ENCODE results near the gene PRADC1.

The PRADC1 gene

DNA sequence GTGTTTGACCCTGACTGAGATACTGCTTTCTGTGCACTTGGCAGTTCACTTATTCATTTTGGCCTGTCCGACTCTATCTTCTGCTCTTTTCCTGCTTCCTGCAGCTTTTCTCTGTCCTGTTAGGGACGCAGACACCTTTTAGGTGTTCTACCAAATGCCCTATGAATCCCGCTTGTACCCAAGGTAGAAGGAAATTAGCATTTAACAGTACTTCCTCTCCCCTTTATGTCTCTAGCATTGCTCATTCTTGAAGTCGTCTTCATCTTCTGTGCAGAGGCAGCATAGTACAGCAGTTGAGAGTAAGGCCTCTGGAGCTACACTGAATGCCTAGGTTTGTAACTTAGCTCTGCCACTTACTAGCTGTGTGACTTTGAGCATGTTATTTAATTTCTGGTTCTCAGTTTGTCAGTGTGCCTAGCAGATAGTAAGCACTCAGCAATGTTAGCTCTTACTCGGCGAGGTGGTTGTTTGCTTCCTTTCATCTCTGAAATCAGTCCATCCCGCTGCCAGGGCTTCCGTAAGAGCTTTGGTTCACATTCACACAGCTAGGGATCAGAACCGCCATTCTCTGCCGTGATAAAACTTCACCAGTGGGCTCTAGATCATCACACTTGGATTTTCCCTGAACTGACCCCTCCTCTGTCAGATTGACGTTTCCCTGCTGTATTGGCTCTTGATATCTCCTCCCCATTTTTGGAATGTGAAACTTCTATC is 2.4 kb upstream of the PRADC1 start:
- H3K4me3 ChIP-seq (ENCODE audit: low read depth, low read length): peak overlapping the region; percentile 78
- DNase-seq (ENCODE audit: low read depth): no peak
- TF ChIP-seq, protein P1, sequence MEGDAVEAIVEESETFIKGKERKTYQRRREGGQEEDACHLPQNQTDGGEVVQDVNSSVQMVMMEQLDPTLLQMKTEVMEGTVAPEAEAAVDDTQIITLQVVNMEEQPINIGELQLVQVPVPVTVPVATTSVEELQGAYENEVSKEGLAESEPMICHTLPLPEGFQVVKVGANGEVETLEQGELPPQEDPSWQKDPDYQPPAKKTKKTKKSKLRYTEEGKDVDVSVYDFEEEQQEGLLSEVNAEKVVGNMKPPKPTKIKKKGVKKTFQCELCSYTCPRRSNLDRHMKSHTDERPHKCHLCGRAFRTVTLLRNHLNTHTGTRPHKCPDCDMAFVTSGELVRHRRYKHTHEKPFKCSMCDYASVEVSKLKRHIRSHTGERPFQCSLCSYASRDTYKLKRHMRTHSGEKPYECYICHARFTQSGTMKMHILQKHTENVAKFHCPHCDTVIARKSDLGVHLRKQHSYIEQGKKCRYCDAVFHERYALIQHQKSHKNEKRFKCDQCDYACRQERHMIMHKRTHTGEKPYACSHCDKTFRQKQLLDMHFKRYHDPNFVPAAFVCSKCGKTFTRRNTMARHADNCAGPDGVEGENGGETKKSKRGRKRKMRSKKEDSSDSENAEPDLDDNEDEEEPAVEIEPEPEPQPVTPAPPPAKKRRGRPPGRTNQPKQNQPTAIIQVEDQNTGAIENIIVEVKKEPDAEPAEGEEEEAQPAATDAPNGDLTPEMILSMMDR (IDR thresholded peaks at IDR 0.05; ENCODE audit: low read depth, low read length, missing control alignments): no peak

- TF ChIP-seq, protein P1 (IDR thresholded peaks at IDR 0.05; ENCODE audit: low read depth, low read length, missing control alignments): no peak
- peak within 1 kb of the TSS; percentile 78 for H3K4me3 ChIP-seq (ENCODE audit: low read depth, low read length)
- peak; percentile 79 for DNase-seq (ENCODE audit: low read depth)
These were observed 1.1 kb upstream of the PRADC1 start, which contains the start of gene CCT7 for GRCh38 chr2:73233932-73234832. CCT7 (plus strand) TSS chr2:73234308; CDS start chr2:73234379, 71 bp downstream.

- TF ChIP-seq, protein P1 (IDR thresholded peaks at IDR 0.05; ENCODE audit: low read depth, low read length, missing control alignments): peak; percentile 20
- DNase-seq (ENCODE audit: low read depth): no peak
- peak overlapping the region; percentile 78 for H3K4me3 ChIP-seq (ENCODE audit: low read depth, low read length)
These were observed 461 bp downstream of the PRADC1 start for GRCh38 chr2:73232403-73233153.

GRCh38 chr2:73228631-73229030 is 4.4 kb downstream of the PRADC1 start:
- H3K4me3 ChIP-seq (ENCODE audit: low read depth, low read length): no peak overlapping the region
- TF ChIP-seq, protein P1 (IDR thresholded peaks at IDR 0.05; ENCODE audit: low read depth, low read length, missing control alignments): no peak
- DNase-seq (ENCODE audit: low read depth): no peak

DNA sequence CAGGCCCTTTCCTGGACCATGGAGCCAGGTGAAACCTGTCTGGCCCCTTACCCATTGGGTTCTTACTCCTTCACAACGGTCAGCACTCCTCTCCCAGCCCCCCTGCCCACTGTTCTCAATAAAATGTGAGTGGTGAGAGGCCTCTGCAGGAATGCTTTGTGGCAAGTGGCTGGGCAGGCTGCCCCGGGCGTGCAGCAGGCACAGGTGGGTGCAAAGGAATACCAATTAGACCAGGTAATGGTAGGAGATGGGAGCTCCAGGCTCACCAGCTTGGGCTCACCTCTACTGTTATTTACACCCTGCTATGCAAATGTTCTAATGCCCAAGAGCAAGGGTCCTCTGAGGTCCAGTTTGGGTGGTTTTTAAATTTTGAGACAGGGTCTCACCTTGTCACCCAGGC is 6.0 kb downstream of the PRADC1 start:
- DNase-seq (ENCODE audit: low read depth): no peak
- TF ChIP-seq, protein P1 (IDR thresholded peaks at IDR 0.05; ENCODE audit: low read depth, low read length, missing control alignments): no peak

GRCh38 chr2:73225513-73226360 is 7.3 kb downstream of the PRADC1 start:
- TF ChIP-seq, protein P1 (IDR thresholded peaks at IDR 0.05; ENCODE audit: low read depth, low read length, missing control alignments): no peak
- DNase-seq (ENCODE audit: low read depth): no peak
- H3K4me3 ChIP-seq (ENCODE audit: low read depth, low read length): no peak overlapping the region

More for the DNA sequence above, 6.0 kb downstream of the PRADC1 start:
- no peak overlapping the region for H3K4me3 ChIP-seq (ENCODE audit: low read depth, low read length)

All from GM12864 (cell line).